ENCODE data around the gene FLNB. TPM values are rescaled to one million over a fixed set of nuclear protein-coding genes. Genes with fewer than 3 reads are reported as not detected.
A peak's percentile ranks its signal among the peaks of the same experiment; 100 is the strongest.

FLNB gene
- polyA plus RNA-seq, 1 of the 3 experiments (the other 2 are of a cell fraction) = 127 TPM

DNA sequence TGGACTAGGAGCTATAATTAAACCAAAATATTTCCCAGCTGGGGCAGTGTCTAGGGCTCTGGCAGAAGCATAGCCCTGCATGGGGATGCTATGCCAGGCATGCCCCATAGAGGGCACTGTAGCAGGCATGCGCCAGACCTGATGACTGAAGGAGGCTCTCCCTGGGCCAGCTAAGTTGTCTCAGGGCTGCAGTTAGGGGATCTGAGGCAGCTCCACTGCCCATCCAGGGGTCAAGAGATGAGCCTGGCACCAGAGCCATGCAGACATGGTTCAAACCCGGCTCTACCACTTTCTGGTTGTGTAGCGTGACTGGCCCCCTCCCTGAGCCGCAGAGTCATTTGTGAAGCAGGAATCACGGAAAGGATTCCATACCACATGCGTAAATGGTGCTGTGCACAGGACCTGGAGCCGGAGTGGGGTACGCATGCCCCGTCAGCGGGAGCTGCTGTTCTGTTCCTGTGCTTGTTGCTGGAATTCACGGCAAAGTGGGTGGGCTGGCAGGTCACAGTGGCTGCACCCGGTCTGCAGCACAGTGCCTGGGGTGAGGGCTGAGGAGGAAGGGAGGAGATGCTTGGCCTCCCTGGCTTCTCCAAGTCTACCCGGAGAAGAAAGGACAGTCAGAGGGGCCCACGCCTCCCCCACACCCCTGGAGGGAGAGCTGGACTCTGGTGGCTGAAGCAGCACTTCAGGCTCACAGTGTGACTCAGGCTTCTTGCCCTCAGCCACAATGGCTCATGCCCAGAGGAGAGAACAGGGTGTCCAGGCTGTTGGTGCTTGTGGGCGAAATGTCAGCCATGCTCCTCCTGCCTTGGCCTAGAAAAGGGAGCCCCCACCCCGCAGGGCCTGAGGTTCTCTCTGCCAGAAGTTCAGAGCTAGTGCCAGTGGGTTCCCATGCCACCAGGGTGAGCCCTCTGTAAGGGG lies 159.5 kb downstream of the FLNB start:
- ChIA-PET CTCF (interaction anchor here (0.5 to 4.5 kb wide), 34 partner anchors 9 to 1796 kb away, joined by 3 to 68 read pairs (median 4); partner anchors contain the start of genes FLNB, HTD2 and RPP14), POLR2A (no interaction called here)
- peak overlapping the region in 1 of 2 experiments; percentile 44; a peak in 1 of 4 replicates for H3K4me3 ChIP-seq (ENCODE audit: low read depth in 2 of 2, low read length in 1 of 2)
- H3K27ac ChIP-seq (ENCODE audit: low read depth in 2 of 2, low read length in 1 of 2) = no peak overlapping the region
- WGBS (ENCODE audit: low lambda C conversion rate) = 90% methylated on average over 6 of the region's 16 CpGs
- no peaks in the 10 kb centered on the region for H4K20me1 ChIP-seq (ENCODE audit: insufficient read depth)
- no peak overlapping the region for H3K4me2 ChIP-seq
- H3K79me2 ChIP-seq (ENCODE audit: insufficient read depth) = no peaks in the 10 kb centered on the region; the same call in 1 of the 2 replicates
- H3K9me3 ChIP-seq = no peaks in the 10 kb centered on the region
- peaks cover 0 to 25% of the 10 kb centered on the region in 2 experiments; a peak in 2 of 4 replicates for H3K4me1 ChIP-seq (ENCODE audit: control insufficient read depth in 1 of 2, insufficient read depth in 2 of 2, low read depth in 1 of 2, low read length in 1 of 2)
- H3K9ac ChIP-seq = no peak overlapping the region
- H3F3A ChIP-seq (replicated peaks; ENCODE audit: insufficient read depth) = no peaks in the 10 kb centered on the region
- DNase-seq = peak; percentile 79
- no peaks in the 10 kb centered on the region for H3K27me3 ChIP-seq (ENCODE audit: insufficient read depth)
- H3K36me3 ChIP-seq (replicated peaks in 1 of 2; ENCODE audit: control insufficient read depth in 1 of 2, insufficient read depth in 2 of 2, low read length in 1 of 2) = peaks cover 37 to 61% of the 10 kb centered on the region in 2 experiments
- H3K9me2 ChIP-seq = no peaks in the 10 kb centered on the region
- H2AFZ ChIP-seq (ENCODE audit: low read depth) = no peak overlapping the region
- TF ChIP-seq SMC3 (IDR thresholded peaks at IDR 0.05; ENCODE audit: low read depth, low read length) (peak; percentile 34; the same call in 1 of the 2 replicates), RAD21 (IDR thresholded peaks at IDR 0.05; ENCODE audit: low read length) (peak; percentile 21), CTCF (IDR thresholded peaks at IDR 0.05) (peak; percentile 91), MXI1 (IDR thresholded peaks at IDR 0.05; ENCODE audit: low read depth, low read length) (no peak), NFIC (IDR thresholded peaks at IDR 0.05; ENCODE audit: borderline replicate concordance) (no peak), NRF1 (IDR thresholded peaks at IDR 0.05; ENCODE audit: low read depth, low read length) (peak; percentile 3; the same call in 1 of the 2 replicates), GABPA (IDR thresholded peaks at IDR 0.05; ENCODE audit: low read depth) (no peak), EZH2phosphoT487 (IDR thresholded peaks at IDR 0.05; ENCODE audit: borderline replicate concordance, low read depth) (no peak)

DNA sequence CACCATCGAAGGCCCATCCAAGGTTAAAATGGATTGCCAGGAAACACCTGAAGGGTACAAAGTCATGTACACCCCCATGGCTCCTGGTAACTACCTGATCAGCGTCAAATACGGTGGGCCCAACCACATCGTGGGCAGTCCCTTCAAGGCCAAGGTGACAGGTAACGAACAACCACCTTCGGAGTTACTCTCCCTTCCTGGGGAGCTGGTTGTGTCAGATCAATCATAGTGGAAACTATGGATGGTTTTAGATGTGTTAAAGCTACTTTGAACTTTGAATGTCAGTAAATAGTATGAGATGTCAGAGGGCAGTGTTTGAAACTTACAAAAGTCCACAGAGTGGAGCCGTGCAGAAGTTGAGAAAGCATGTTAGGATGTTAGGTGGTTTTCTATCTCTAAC lies 160.3 kb downstream of the FLNB start:
- H3F3A ChIP-seq (replicated peaks; ENCODE audit: insufficient read depth) = no peaks in the 10 kb centered on the region
- peaks cover 30 to 58% of the 10 kb centered on the region in 2 experiments for H3K36me3 ChIP-seq (replicated peaks in 1 of 2; ENCODE audit: control insufficient read depth in 1 of 2, insufficient read depth in 2 of 2, low read length in 1 of 2)
- POLR2A ChIA-PET = no interaction called here
- 87% methylated on average over 7 of the region's 7 CpGs for WGBS (ENCODE audit: low lambda C conversion rate)
- no peak for DNase-seq
- TF ChIP-seq TAF1 (IDR thresholded peaks at IDR 0.05; ENCODE audit: borderline replicate concordance, low read depth, low read length) (no peak), YY1 (IDR thresholded peaks at IDR 0.05; ENCODE audit: low read depth) (no peak), MXI1 (IDR thresholded peaks at IDR 0.05; ENCODE audit: low read depth, low read length) (no peak), SMC3 (IDR thresholded peaks at IDR 0.05; ENCODE audit: low read depth, low read length) (no peak), TCF12 (IDR thresholded peaks at IDR 0.05) (no peak), ELF1 (IDR thresholded peaks at IDR 0.05) (no peak), IRF3 (IDR thresholded peaks at IDR 0.05; ENCODE audit: low read depth, low read length) (no peak), MEF2A (IDR thresholded peaks at IDR 0.05; ENCODE audit: borderline replicate concordance, low read depth) (no peak), FOXM1 (IDR thresholded peaks at IDR 0.05; ENCODE audit: low read depth) (no peak)
- no peak overlapping the region for H3K4me3 ChIP-seq (ENCODE audit: low read depth in 2 of 2, low read length in 1 of 2)
- no peak overlapping the region for H3K27ac ChIP-seq (ENCODE audit: low read depth in 2 of 2, low read length in 1 of 2)
- no peak overlapping the region for H3K4me2 ChIP-seq
- no peak overlapping the region for H3K9ac ChIP-seq
- H3K79me2 ChIP-seq (ENCODE audit: insufficient read depth) = no peaks in the 10 kb centered on the region; the same call in 1 of the 2 replicates
- no peaks in the 10 kb centered on the region for H4K20me1 ChIP-seq (ENCODE audit: insufficient read depth)
- H3K9me2 ChIP-seq = no peaks in the 10 kb centered on the region
- no peak overlapping the region for H2AFZ ChIP-seq (ENCODE audit: low read depth)
- H3K4me1 ChIP-seq (ENCODE audit: control insufficient read depth in 1 of 2, insufficient read depth in 2 of 2, low read depth in 1 of 2, low read length in 1 of 2) = peaks cover 0 to 22% of the 10 kb centered on the region in 2 experiments; a peak in 2 of 4 replicates
- no peaks in the 10 kb centered on the region for H3K27me3 ChIP-seq (ENCODE audit: insufficient read depth)
- H3K9me3 ChIP-seq = no peaks in the 10 kb centered on the region
- CTCF ChIA-PET = interaction anchor here (0.8 to 4.5 kb wide), 14 partner anchors 10 to 312 kb away, joined by 3 to 68 read pairs (median 4); partner anchors contain the start of genes FLNB, HTD2 and RPP14

Data from SK-N-SH (cell line).